A673 (cell line): ENCODE measurements around the gene CKAP2L.

Experiments
- CTCF ChIP-seq: fragments of 300-800, 200-600 bp; sonication (generic); conservative IDR thresholded peaks from 2 replicates; pipeline ENCODE4 v1.5.1; 2017; ENCODE audit warnings: low read depth, mild to moderate bottlenecking, antibody characterized with exemption, low read length, moderate library complexity, mixed read lengths
- EZH2 ChIP-seq: fragments of 200-600 bp; sonication (generic); IDR thresholded peaks from 2 replicates; pipeline ENCODE4 v1.6.1; 2017; ENCODE audit warnings: borderline replicate concordance, low read depth, mild to moderate bottlenecking, mixed read lengths, antibody characterized with exemption, low read length; ENCODE audit not compliant: poor library complexity, severe bottlenecking

DNA sequence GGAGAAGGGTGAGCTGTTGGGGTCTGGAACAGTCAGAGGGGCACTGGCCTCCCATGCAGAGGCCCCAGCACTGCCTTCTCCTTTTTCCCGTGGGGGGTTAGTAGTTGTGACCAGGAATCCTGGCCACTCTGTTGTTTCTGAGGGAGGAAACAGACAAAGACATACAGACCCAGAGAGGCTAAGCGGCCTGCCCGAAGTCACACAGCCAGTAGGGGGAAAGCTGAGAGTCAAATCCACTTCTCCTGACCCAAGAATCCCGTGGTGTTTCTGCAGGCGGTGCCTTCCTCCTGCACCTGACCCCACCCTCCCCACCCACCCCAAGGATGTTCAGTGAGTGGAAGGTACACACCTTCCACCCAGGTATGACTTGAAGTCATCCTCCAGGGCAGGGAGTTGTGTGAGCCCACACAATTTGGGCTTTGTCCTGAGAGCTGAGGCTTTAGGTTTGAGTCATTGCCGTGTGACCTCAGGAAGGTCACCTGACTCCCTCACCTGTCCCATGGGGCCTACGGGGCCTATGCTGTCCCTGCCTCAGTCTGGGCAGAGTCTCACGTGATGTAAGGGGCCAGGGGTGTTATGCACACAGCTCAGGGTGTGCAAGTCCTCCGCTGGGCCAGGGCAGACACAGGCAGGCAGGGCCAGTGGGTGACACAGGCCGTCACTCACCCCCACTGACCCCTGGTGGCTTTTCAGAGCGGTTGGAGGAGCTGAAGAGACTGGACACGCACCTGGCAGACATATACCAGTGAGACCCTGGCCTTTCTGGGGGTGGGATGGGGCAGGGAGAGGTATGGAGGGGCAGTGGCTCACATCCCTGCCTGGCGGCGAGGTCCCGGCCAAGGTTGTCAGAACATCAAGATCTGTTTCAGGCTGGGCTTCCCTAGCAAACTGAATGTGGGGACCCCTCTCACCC lies 38.6 kb downstream of the CKAP2L start:
- TF ChIP-seq CTCF (no peak), EZH2 (no peak)
